HCT116 (cell line): ENCODE data around the gene ITGAL. TPM values are rescaled to one million over a fixed set of nuclear protein-coding genes. Genes with fewer than 3 reads are reported as not detected.
A peak's percentile ranks its signal among the peaks of the same experiment; 100 is the strongest.

Experiments
- ATAC-seq: fragments of 200-7000 bp; cut with Tn5 transposase; 2 replicates; pipeline ENCODE4 v1.9.1; 2020; ENCODE audit warnings: mild to moderate bottlenecking, moderate library complexity
- BruUV-seq: library from RNA; stranded (reverse); fragments of 400-500 nt; replicated peaks from 2 replicates; lab custom pipeline; 2021; lab: Mats Ljungman, UMichigan
- CTCF ChIA-PET: fragments of 300-600 bp; sonication (Branson Sonifier 250); formaldehyde crosslinking; loops from one replicate; lab custom pipeline; 2021; ENCODE audit warnings: antibody characterized with exemption; lab: Charles Lee
- POLR2A ChIA-PET: fragments of 300-600, 350-600 bp; sonication (Branson Sonifier 250); formaldehyde crosslinking; loops from one replicate; lab custom pipeline; 2021; ENCODE audit warnings: antibody characterized with exemption; lab: Charles Lee
- RAD21 ChIA-PET, 2 experiments: fragments of 300-600 bp; sonication (Branson Sonifier 250); formaldehyde crosslinking; loops; one replicate each; lab custom pipeline; 2023; ENCODE audit warnings: low total read pairs in 2 of 2; ENCODE audit not compliant: uncharacterized antibody in 2 of 2, unreplicated experiment in 2 of 2, low non-redundant PET in 1 of 2; lab: Charles Lee
- DNase-seq: peaks from one replicate; pipeline ENCODE4 v3.0.0-alpha.2; 2010; ENCODE audit warnings: low read depth, low spot score
- H2AFZ ChIP-seq: fragments of 200-600 bp; shearing (Covaris generic), sonication (generic); 2 replicates; pipeline ENCODE4 v1.6.1; 2017; ENCODE audit warnings: low read depth, mixed run types, mixed read lengths, antibody characterized with exemption, low read length; ENCODE audit not compliant: poor library complexity, severe bottlenecking
- H3K27ac ChIP-seq: 2 replicates; pipeline ENCODE4 v1.5.1; 2012; ENCODE audit warnings: low read depth, low read length
- H3K27me3 ChIP-seq: fragments of 200-600 bp; sonication (generic); 2 replicates; pipeline ENCODE4 v1.6.1; 2016; ENCODE audit warnings: mixed run types, low read length, mixed read lengths; ENCODE audit not compliant: insufficient read depth
- H3K36me3 ChIP-seq, 2 experiments: fragments of 200-500 bp in 1 of 2; fragments of 200-600 bp in 1 of 2; sonication (Bioruptor generic) in 1 of 2; sonication (generic) in 1 of 2; 2 replicates each; pipeline versions ENCODE4 v1.5.1 to v1.6.1; 2014 to 2016; ENCODE audit warnings: low read length in 2 of 2, inconsistent platforms in 1 of 2, mixed read lengths in 1 of 2, mixed run types in 1 of 2; ENCODE audit not compliant: insufficient read depth in 2 of 2, control insufficient read depth in 1 of 2
- H3K4me1 ChIP-seq, 2 experiments: fragments of 200-600 bp in 1 of 2; sonication (generic) in 1 of 2; 2 replicates each; pipeline versions ENCODE4 v1.5.1 to v1.6.1; 2012 to 2017; ENCODE audit warnings: low read length in 2 of 2, inconsistent platforms in 1 of 2, mild to moderate bottlenecking in 1 of 2, mixed read lengths in 1 of 2, mixed run types in 1 of 2, moderate library complexity in 1 of 2; ENCODE audit not compliant: insufficient read depth in 2 of 2, control insufficient read depth in 1 of 2
- H3K4me2 ChIP-seq: fragments of 200-600 bp; sonication (generic); 2 replicates; pipeline ENCODE4 v1.6.1; 2017; ENCODE audit warnings: mixed run types, low read length, mixed read lengths
- H3K4me3 ChIP-seq, 2 experiments: fragments of 200-600 bp in 1 of 2; sonication (generic) in 1 of 2; replicated peaks in 1 of 2; 2 replicates each; pipeline ENCODE4 v1.5.1; 2011 to 2016; ENCODE audit warnings: low read length in 2 of 2, control low read depth in 1 of 2, low read depth in 1 of 2, mild to moderate bottlenecking in 1 of 2, mixed read lengths in 1 of 2, mixed run types in 1 of 2
- H3K79me2 ChIP-seq: fragments of 200-600 bp; sonication (generic); 2 replicates; pipeline ENCODE4 v1.6.1; 2017; ENCODE audit warnings: mild to moderate bottlenecking, mixed run types, low read length, moderate library complexity, mixed read lengths; ENCODE audit not compliant: insufficient read depth
- H3K9ac ChIP-seq: fragments of 200-600 bp; sonication (generic); 2 replicates; pipeline ENCODE4 v1.6.1; 2016; ENCODE audit warnings: low read length, mixed read lengths
- H3K9me2 ChIP-seq: fragments of 200-600 bp; sonication (generic), shearing (Covaris generic); 2 replicates; pipeline ENCODE4 v1.6.1; 2017; ENCODE audit warnings: mixed run types, mild to moderate bottlenecking, moderate library complexity; ENCODE audit not compliant: insufficient read depth
- H3K9me3 ChIP-seq, 2 experiments: fragments of 200-500 bp in 1 of 2; fragments of 200-600 bp in 1 of 2; sonication (Bioruptor generic) in 1 of 2; sonication (generic) in 1 of 2; 2 replicates each; pipeline ENCODE4 v1.6.1; 2014 to 2017; ENCODE audit warnings: low read length in 2 of 2, mixed read lengths in 2 of 2, inconsistent platforms in 1 of 2, low read depth in 1 of 2, mild to moderate bottlenecking in 1 of 2, mixed run types in 1 of 2, moderate library complexity in 1 of 2; ENCODE audit not compliant: control insufficient read depth in 1 of 2, insufficient read depth in 1 of 2
- H4K20me1 ChIP-seq: fragments of 200-600 bp; sonication (generic), shearing (Covaris generic); 2 replicates; pipeline ENCODE4 v1.6.1; 2017; ENCODE audit warnings: mixed run types, mild to moderate bottlenecking, moderate library complexity; ENCODE audit not compliant: insufficient read depth
- CBX3 ChIP-seq: IDR thresholded peaks from 2 replicates; pipeline ENCODE4 v1.6.1; 2012; ENCODE audit warnings: low read depth
- CEBPB ChIP-seq: IDR thresholded peaks from 2 replicates; pipeline ENCODE4 v1.6.1; 2012; ENCODE audit warnings: low read depth
- EGR1 ChIP-seq: IDR thresholded peaks from 2 replicates; pipeline ENCODE4 v1.6.1; 2012; ENCODE audit warnings: low read depth
- ELF1 ChIP-seq: IDR thresholded peaks from 2 replicates; pipeline ENCODE4 v1.6.1; 2012; ENCODE audit warnings: low read depth, borderline replicate concordance
- EZH2 ChIP-seq: fragments of 200-600 bp; sonication (generic); IDR thresholded peaks from 2 replicates; pipeline ENCODE4 v1.6.1; 2017; ENCODE audit warnings: antibody characterized with exemption, mixed run types
- EZH2phosphoT487 ChIP-seq: fragments of 200-600 bp; IDR thresholded peaks from 2 replicates; pipeline ENCODE4 v1.6.1; 2018; ENCODE audit warnings: antibody characterized with exemption, borderline replicate concordance
- JUND ChIP-seq: IDR thresholded peaks from 2 replicates; pipeline ENCODE4 v1.6.1; 2012
- MAX ChIP-seq: IDR thresholded peaks from 2 replicates; pipeline ENCODE4 v1.6.1; 2012
- POLR2A ChIP-seq: IDR thresholded peaks from 2 replicates; pipeline ENCODE4 v1.7.0; 2011; ENCODE audit warnings: borderline replicate concordance; ENCODE audit not compliant: insufficient read depth, insufficient read length; ENCODE audit errors: extremely low read depth
- POLR2AphosphoS5 ChIP-seq: IDR thresholded peaks from 2 replicates; pipeline ENCODE4 v1.6.1; 2011; ENCODE audit warnings: mild to moderate bottlenecking, low read depth, low read length, moderate library complexity
- RAD21 ChIP-seq: IDR thresholded peaks from 2 replicates; pipeline ENCODE4 v1.6.1; 2012; ENCODE audit warnings: low read depth, mild to moderate bottlenecking
- REST ChIP-seq: IDR thresholded peaks from 2 replicates; pipeline ENCODE4 v1.6.1; 2012; ENCODE audit warnings: low read depth
- SIN3A ChIP-seq: IDR thresholded peaks from 2 replicates; pipeline ENCODE4 v1.6.1; 2012; ENCODE audit warnings: low read depth
- SP1 ChIP-seq: IDR thresholded peaks from 2 replicates; pipeline ENCODE4 v1.6.1; 2012; ENCODE audit warnings: low read depth
- YY1 ChIP-seq: IDR thresholded peaks from 2 replicates; pipeline ENCODE4 v1.6.1; 2011; ENCODE audit warnings: low read length, low read depth, moderate library complexity, mild to moderate bottlenecking; ENCODE audit not compliant: insufficient replicate concordance; ENCODE audit errors: extremely low read depth
- ZFX ChIP-seq: fragments of 450-650 bp; IDR thresholded peaks from 2 replicates; pipeline ENCODE4 v1.6.1; 2017
- ZNF274 ChIP-seq: fragments of 200-500 bp; sonication (Bioruptor generic); IDR thresholded peaks from 2 replicates; pipeline ENCODE4 v1.6.1; 2014; ENCODE audit warnings: mild to moderate bottlenecking, low read depth, low read length, inconsistent platforms
- intact Hi-C: fragments of 100-400 bp; cut with micrococcal nuclease; formaldehyde crosslinking; loops from 2 replicates; pipeline ENCODE4 v1.10.0; 2022
- total RNA-seq: library from RNA; stranded (reverse); gene quantifications from one replicate; pipeline ENCODE4 v1.2.1, GENCODE V29; 2021; ENCODE audit not compliant: unreplicated experiment
- TF ChIP-seq, protein P1 (sequence below), 3 experiments: fragments of 200-600 bp in 1 of 3; sonication (generic) in 1 of 3; IDR thresholded peaks in 2 of 3; conservative IDR thresholded peaks in 1 of 3; 2 replicates each; pipeline ENCODE4 v1.5.1; 2012 to 2017; ENCODE audit warnings: low read depth in 2 of 3, low read length in 2 of 3, antibody characterized with exemption in 1 of 3, borderline replicate concordance in 1 of 3, control low read depth in 1 of 3, mild to moderate bottlenecking in 1 of 3, mixed read lengths in 1 of 3, mixed run types in 1 of 3, moderate library complexity in 1 of 3; ENCODE audit not compliant: insufficient read depth in 1 of 3
- TF ChIP-seq, protein P2 (sequence below): IDR thresholded peaks from 2 replicates; pipeline ENCODE4 v1.6.1; 2011; ENCODE audit warnings: mild to moderate bottlenecking, low read length, moderate library complexity; ENCODE audit not compliant: insufficient replicate concordance; ENCODE audit errors: extremely low read depth

ITGAL gene
- total RNA-seq, 1 experiment from 2014 or later, result 1.4 TPM

GRCh38 chr16:30558789-30559377, 86.3 kb downstream of the ITGAL start:
- Histone ChIP-seq H3K36me3 (peaks cover 4% of the 10 kb centered on the region in 2 experiments; a peak in 2 of 4 replicates), H3K9me3 (no peaks in the 10 kb centered on the region), H3K9ac (peak overlapping the region; percentile 93), H2AFZ (peak overlapping the region; percentile 68), H4K20me1 (no peaks in the 10 kb centered on the region), H3K4me2 (peak overlapping the region; percentile 93), H3K9me2 (no peaks in the 10 kb centered on the region), H3K27ac (peak overlapping the region; percentile 85), H3K4me3 (peak overlapping the region; percentile 36 to 94), H3K79me2 (peaks cover 14% of the 10 kb centered on the region; the same call in 1 of the 2 replicates), H3K4me1 (peaks cover 10 to 21% of the 10 kb centered on the region in 2 experiments), H3K27me3 (no peaks in the 10 kb centered on the region)
- no peak for TF ChIP-seq SP1
- no peak for TF ChIP-seq EZH2phosphoT487
- TF ChIP-seq MAX, result no peak
- TF ChIP-seq YY1, result no peak
- TF ChIP-seq POLR2AphosphoS5, result no peak
- TF ChIP-seq ZNF274, result no peak
- TF ChIP-seq REST, result no peak
- TF ChIP-seq SIN3A, result no peak
- no peak for TF ChIP-seq RAD21
- no peak for TF ChIP-seq ELF1
- TF ChIP-seq EZH2, result no peak
- no peak for TF ChIP-seq POLR2A
- TF ChIP-seq EGR1, result no peak
- TF ChIP-seq JUND, result no peak
- TF ChIP-seq CEBPB, result no peak
- TF ChIP-seq CBX3, result no peak
- TF ChIP-seq, protein P1, sequence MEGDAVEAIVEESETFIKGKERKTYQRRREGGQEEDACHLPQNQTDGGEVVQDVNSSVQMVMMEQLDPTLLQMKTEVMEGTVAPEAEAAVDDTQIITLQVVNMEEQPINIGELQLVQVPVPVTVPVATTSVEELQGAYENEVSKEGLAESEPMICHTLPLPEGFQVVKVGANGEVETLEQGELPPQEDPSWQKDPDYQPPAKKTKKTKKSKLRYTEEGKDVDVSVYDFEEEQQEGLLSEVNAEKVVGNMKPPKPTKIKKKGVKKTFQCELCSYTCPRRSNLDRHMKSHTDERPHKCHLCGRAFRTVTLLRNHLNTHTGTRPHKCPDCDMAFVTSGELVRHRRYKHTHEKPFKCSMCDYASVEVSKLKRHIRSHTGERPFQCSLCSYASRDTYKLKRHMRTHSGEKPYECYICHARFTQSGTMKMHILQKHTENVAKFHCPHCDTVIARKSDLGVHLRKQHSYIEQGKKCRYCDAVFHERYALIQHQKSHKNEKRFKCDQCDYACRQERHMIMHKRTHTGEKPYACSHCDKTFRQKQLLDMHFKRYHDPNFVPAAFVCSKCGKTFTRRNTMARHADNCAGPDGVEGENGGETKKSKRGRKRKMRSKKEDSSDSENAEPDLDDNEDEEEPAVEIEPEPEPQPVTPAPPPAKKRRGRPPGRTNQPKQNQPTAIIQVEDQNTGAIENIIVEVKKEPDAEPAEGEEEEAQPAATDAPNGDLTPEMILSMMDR (IDR thresholded peaks at IDR 0.05 in 2 of 3, conservative IDR thresholded peaks at IDR 0.05 in 1 of 3; ENCODE audit: borderline replicate concordance in 1 of 3, insufficient read depth in 1 of 3, low read depth in 2 of 3, low read length in 2 of 3), result no peak
- TF ChIP-seq ZFX, result no peak
- TF ChIP-seq, protein P2, sequence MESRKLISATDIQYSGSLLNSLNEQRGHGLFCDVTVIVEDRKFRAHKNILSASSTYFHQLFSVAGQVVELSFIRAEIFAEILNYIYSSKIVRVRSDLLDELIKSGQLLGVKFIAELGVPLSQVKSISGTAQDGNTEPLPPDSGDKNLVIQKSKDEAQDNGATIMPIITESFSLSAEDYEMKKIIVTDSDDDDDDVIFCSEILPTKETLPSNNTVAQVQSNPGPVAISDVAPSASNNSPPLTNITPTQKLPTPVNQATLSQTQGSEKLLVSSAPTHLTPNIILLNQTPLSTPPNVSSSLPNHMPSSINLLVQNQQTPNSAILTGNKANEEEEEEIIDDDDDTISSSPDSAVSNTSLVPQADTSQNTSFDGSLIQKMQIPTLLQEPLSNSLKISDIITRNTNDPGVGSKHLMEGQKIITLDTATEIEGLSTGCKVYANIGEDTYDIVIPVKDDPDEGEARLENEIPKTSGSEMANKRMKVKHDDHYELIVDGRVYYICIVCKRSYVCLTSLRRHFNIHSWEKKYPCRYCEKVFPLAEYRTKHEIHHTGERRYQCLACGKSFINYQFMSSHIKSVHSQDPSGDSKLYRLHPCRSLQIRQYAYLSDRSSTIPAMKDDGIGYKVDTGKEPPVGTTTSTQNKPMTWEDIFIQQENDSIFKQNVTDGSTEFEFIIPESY, result no peak
- RAD21 ChIA-PET, result interaction anchor here (0.8 to 1.0 kb wide), 4 partner anchors 13 to 129 kb away, joined by 3 read pairs; partner anchors contain the start of genes DCTPP1 (in 1 of the 2), ZNF688 (in 1 of the 2) and ZNF747 (in 1 of the 2)
- TSS peak; percentile 87 for BruUV-seq
- no peak for DNase-seq
- intact Hi-C loops, result no loop called here
- CTCF ChIA-PET, result interaction anchor here (0.8 to 1.3 kb wide), 6 partner anchors 13 to 149 kb away, joined by 3 to 6 read pairs (median 4); partner anchors contain the start of genes DCTPP1, ZNF688 and ZNF747
- POLR2A ChIA-PET, result interaction anchor here (0.8 to 2.4 kb wide), 9 partner anchors 9 to 141 kb away, joined by 3 to 21 read pairs (median 3); partner anchors contain the start of genes DCTPP1, ZNF688 and ZNF747
- peak; percentile 23 for ATAC-seq
